HG02571 (cell line): ENCODE measurements around the gene ALDH1A1.
"Not testable (repeated sequence)": the region's sequence is repeated elsewhere in the genome, so short reads cannot be mapped to it uniquely, and the experiment has no call there.

Source experiments
- ATAC-seq: cut with Tn5 transposase; IDR thresholded peaks from one replicate; pipeline ENCODE4 v1.9.1; 2021; ENCODE audit warnings: mild to moderate bottlenecking, moderate library complexity; ENCODE audit not compliant: unreplicated experiment

The ALDH1A1 gene

GRCh38 chr9:72863456-72864094 lies 89.3 kb downstream of the ALDH1A1 start:
- no peak for ATAC-seq

GRCh38 chr9:72862788-72863187 lies 90.1 kb downstream of the ALDH1A1 start:
- not testable (repeated sequence) for ATAC-seq

- ATAC-seq = no peak
Measured at GRCh38 chr9:72858089-72858912, 94.6 kb downstream of the ALDH1A1 start.

GRCh38 chr9:72857624-72857996 lies 95.2 kb downstream of the ALDH1A1 start:
- ATAC-seq = no peak

GRCh38 chr9:72856972-72857623 lies 95.8 kb downstream of the ALDH1A1 start:
- no peak for ATAC-seq

GRCh38 chr9:72855890-72856523 lies 96.8 kb downstream of the ALDH1A1 start:
- no peak for ATAC-seq

- ATAC-seq = no peak
Measured at GRCh38 chr9:72855321-72855720, 97.5 kb downstream of the ALDH1A1 start.
